GM19468 (cell line): ENCODE results near the gene ITGB3.

Source experiments
- ATAC-seq: cut with Tn5 transposase; IDR thresholded peaks from one replicate; pipeline ENCODE4 v1.9.1; 2021; ENCODE audit warnings: mild to moderate bottlenecking, moderate library complexity, moderate number of reproducible peaks; ENCODE audit not compliant: unreplicated experiment; ENCODE audit errors: extremely low read depth

Gene ITGB3

GRCh38 chr17:47272491-47272890, 18.9 kb downstream of the ITGB3 start:
- no peak for ATAC-seq

- ATAC-seq, result no peak
Observed at GRCh38 chr17:47273245-47273644, 19.6 kb downstream of the ITGB3 start.

DNA sequence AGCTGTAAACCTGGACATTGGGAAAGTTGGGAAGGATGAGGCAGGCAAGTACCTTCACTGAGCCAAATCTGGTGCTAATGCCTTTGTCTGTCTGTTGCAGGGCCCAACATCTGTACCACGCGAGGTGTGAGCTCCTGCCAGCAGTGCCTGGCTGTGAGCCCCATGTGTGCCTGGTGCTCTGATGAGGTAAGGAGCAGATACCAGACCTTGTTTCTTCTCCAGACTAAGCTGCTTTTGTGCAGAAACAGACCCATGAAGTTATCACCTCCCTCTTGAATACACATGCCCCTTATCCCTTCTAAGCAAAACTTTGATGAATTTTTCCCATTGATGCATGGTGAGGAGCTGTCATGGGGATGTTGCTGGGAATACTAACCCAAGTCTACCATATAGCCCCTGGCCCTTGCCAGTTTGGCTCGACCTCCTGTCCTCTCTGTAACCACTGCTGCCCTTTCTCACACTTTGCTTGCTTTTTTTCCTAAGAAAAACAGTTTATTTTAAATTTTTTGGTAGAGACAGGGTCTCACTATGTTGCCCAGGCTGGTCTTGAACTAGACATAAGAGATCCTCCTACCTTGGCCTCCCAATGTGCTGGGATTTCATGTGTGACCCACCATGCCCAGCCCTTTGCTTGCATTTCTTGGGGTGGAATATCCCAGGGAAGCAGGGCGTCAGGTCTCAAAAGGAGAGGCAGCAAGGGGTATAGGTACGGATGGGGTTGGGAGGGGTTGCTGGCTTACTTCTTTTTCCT, 20.9 kb downstream of the ITGB3 start:
- no peak for ATAC-seq

DNA sequence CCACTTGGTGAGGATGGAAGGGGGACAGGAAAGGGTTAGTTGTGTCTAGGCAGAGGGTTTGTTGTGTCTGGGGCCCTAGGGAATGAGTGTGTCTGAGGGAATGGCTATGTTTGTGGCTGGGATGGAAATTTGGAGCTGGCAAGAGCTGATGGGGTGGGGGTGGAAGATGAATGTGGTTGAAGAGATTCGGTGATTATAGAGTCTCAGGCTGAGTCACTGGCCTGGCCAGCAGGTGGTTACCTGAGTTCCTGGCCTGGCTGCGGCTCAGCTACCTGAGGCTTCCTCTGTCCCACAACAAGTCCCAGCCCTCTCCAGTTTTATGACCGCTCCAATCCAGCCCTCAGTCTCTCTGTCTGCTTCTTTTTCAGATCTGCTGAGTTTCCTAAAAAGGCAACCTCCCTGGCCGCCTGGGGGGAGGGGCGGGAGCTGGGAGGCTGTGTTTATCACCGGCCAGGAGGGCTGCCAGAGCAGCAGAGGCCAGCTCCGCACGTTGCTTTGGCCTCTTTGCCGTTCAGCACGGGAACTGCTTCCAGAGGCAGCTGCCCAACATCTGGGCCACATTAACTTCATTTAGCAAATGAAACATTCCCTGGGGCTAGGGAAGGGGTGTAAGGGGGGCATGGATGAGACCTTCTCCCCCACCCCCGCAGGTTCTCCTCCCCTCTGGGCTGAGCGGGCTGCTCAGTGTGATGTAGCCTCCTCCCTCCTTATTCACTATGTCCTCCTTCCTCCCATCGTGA, 21.8 kb downstream of the ITGB3 start:
- no peak for ATAC-seq

DNA sequence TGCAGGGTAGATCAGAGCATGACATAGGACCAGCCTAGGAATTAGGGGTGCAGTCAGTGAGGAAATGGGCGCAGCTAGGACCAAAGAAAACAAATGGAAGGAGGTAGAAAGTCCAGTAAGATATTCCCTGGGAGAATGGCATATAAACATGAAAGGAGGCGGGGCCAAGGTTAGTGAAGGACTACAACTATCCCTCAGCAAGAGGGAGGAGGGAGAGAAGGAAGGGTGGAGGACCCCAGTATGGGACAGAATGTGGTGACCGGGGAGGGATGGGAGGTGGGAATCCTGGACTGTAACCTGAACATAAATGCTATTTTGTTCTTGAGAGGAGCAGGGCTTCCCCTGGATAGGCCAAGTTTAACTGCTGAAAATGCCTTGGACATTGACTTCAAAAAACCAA, 22.8 kb downstream of the ITGB3 start:
- ATAC-seq, result no peak

DNA sequence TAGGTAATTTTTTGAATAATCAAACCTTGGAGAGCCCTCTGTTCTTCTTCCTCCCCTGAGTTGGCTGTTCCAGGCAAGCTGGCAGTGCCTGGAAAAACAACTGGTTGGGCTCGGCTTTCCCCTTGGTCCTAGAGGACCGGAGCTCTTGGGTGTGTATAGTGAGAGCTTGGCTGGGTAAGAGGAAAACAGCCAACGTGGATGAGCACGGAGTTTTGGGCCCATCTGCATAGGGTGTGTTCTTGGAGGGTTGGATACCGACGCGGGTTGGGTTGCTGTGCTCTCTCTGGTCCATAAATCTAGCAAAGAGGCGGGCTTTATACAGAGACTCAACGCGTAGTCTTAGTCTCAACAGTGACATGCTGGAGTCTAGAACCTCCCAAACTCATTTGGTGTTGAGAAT, 23.2 kb downstream of the ITGB3 start:
- ATAC-seq, result no peak

- ATAC-seq, result no peak
Observed at GRCh38 chr17:47277921-47278320, 24.3 kb downstream of the ITGB3 start.

GRCh38 chr17:47278561-47278960, 24.9 kb downstream of the ITGB3 start:
- no peak for ATAC-seq

DNA sequence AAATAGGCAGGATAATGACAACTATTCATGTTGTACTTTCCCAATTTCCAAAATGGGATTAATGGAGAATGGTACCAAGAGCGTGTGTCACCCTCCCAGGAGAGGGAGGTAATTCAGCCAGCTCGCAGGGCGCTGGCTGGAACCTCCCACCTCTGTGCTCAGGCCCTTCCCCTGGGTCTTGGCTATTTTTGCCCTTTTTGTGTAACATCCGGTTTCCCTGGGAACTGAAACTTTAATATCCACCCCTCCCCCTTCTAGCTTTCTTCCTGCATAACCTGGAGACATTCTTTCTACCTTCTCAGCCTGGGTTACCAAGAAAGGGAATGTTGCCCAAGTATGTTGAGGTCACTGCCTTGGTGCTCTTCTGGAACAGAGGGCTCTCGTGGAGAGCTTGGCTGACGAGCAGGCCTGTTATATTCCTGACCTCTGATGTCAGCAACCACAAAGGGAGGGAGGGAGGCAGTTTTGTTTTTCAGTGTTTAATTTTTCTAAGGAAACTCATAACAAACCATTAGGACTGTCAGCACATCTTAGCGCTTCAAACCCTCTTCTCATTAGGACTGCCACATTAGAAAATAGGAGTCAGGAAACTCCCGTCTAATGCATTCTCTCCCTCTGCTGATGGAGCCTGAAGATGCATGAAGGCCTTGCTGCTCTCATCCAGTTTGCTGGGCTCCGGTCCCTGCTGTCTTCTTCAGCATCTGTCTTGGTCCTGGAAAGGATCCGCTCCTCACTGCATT, 25.6 kb downstream of the ITGB3 start:
- ATAC-seq, result peak; percentile 54

DNA sequence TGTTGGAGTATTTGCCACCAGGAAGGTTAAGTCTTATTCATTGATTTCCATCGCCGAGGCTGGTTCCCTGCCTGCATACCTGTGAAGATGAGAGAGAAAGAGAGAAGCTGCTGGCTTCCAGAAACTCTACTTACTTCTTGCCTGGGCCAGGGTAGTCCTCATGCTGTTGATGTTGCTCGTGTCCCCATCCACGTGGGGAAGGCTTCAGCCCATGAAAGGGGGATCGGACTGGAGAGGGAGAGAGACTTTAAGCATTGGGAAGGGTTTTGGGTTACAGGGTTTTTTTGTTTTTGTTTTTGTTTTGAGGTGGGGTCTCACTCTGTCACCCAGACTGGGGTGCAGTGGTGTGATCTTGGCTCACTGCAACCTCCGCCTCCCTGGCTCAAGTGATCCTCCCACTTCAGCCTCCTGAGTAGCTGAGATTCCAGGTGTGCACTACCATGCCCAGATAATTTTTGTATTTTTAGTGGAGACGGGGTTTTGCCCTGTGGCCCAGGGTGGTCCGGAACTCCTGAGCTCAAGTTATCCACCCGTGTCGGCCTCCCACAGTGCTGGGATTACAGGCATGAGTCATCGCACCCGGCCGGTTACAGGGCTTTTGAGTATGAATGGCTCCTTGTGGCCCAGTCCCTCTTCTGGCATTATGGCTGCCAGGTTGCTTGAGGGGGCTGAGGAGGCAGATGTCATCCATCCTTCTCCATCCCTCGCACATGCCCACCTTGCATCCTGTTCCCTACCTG, 26.6 kb downstream of the ITGB3 start:
- no peak for ATAC-seq

- ATAC-seq, result no peak
Observed at GRCh38 chr17:47281216-47281615, 27.6 kb downstream of the ITGB3 start.

DNA sequence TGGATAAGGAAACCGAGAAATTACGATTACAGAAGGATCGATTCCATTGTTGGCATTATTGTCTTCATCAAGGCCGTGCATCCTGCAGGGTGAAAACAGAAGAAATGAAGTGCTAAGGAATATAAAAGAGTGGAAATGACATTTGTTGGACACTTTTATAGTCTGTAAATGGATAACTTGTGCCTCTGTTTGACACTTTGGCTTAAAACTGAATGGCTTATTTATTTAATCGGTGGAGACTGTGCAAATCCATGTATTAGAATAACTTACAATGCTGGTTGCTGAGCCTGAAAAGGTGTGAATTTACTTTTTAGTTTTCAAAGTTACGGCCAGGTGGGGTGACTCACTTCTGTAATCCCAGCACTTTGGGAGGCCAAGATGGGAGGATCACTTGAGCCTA, 31.4 kb downstream of the ITGB3 start:
- no peak for ATAC-seq

DNA sequence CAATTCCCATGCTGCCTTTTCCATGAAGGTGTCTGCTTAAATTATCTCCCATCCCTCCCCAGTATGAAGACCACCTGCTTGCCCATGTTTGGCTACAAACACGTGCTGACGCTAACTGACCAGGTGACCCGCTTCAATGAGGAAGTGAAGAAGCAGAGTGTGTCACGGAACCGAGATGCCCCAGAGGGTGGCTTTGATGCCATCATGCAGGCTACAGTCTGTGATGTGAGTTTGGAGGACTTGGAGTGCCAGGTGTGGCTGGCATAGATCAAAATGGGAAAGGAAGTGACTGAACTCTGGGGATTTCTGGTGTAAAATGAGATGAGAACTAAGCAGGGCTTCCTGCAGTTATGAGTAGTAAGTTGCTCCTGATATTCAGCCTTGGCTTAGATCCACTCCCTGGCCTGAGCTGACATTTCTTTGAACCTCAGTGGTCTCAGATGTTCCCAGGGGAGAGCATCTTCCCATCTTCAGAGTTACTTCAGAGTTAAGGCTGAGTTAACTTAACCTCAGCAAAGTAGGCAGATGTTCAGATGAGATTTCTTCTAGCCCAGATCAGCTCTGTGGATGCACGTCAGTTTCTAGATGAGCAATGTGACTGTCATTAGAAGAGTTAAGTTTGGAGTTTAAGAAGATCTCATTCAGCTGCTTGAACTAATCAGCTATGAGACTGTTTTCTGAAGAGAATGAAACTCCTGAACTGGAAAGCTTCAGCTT, 32.7 kb downstream of the ITGB3 start:
- ATAC-seq, result peak; percentile 56

GRCh38 chr17:47287068-47287467, 33.4 kb downstream of the ITGB3 start:
- no peak for ATAC-seq

DNA sequence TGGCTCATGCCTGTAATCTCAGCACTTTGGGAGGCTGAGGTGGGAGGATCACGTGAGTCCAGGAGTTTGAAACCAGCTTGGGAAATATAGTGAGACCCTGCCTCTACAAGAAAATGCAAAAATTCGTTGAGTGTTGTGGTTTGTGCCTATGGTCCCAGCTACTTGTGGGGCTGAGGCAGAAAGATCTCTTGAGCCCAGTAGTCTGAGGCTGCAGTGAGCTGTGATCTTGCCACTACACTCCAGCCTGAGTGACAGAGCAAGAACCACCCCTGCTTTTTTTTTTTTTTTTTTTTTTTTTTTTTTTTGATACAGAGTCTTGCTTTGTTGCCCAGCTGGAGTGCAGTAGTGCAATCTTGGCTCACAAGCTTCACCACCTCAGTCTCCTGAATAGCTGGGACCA, 34.0 kb downstream of the ITGB3 start:
- no peak for ATAC-seq

DNA sequence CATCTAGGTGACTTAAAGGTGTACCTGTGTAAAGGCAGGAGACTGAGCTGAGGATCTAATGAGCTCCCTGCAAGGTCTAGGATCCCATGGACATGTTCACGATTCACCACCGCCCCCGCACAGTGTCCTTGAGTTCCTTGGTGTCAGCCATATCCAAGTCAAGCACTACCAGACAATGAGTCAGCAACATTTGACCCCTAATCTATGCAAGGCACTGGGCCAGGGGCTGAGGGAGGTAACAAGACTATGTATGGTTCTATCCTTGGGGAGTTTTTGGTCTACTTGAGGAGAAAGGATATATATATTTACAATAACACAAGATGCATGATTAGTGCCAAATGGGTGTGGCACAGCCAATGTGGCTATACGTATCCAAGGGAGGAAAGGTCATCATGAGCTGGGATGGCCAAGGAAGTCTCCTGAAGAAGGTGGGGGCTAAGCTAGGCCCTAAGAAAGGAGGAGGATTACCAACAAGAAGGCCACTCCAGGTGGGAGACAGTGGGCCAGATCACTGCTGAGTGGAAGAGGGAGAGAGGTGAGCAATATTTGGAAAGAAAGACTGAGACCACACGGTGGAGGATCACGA, 35.0 kb downstream of the ITGB3 start:
- ATAC-seq, result no peak

GRCh38 chr17:47289302-47289701, 35.7 kb downstream of the ITGB3 start:
- ATAC-seq, result no peak

DNA sequence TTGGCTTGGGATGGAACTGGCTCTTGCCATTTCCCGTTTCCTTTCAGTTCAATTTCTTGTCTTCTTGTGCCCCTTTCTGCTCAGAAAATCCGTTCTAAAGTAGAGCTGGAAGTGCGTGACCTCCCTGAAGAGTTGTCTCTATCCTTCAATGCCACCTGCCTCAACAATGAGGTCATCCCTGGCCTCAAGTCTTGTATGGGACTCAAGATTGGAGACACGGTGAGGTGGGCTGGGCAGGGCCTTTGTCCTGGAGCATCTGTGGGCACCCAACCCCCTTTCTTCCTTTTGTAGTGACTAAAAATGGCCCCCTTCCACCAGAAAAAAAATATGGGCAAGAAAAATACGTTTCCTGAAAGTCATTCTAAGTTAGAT, 37.2 kb downstream of the ITGB3 start:
- ATAC-seq, result no peak

DNA sequence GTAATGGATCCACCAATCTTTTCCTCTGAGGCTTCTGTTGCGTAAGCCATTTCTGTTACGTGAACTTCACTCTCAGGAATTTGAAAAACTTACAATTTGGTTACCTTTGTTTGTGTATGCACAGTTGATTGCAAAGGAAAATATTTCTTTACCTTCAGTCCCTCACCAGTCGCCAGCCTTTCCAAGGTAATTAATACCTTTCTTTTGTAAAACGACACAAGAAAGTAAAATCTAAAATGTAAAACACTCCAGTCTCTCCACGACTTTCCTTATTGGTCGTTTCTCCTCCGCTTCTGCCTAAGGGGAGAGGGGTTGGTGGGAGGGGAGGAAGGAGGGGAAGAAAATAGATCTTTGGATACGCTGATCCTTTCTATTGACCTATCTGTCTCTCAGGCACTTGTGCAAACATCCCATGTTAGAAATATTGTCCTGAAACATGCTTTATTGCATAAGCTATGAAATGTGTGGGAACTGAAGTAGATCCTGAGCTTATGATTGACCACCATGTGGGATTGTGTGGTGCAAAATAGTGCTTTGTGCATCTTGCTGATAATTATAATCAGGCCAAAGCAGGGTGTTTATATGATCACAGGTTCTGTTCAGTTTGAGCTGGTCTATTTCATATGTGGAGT, 37.7 kb downstream of the ITGB3 start:
- ATAC-seq, result no peak
